ENCODE results near the gene RTP2.

DNA sequence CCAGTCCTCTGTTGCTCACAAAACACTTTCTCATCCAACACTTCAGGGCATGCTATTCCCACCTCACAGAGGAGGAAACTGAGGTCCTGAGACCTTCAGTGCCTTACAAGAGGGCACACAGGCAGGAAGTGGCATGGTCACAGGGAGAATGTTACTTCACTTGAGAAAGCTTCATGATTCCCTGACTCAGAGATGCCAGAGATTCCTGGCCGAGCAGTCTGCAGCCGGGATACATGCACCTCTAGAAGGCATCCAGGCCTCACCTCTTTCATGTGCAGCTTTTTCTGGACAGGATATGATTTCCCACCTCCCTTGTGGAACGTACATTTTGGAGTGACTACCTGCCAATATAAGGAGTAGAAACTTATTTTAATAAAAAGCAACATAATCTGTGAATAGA is 29.3 kb downstream of the RTP2 start:
- TF ChIP-seq, protein P1, sequence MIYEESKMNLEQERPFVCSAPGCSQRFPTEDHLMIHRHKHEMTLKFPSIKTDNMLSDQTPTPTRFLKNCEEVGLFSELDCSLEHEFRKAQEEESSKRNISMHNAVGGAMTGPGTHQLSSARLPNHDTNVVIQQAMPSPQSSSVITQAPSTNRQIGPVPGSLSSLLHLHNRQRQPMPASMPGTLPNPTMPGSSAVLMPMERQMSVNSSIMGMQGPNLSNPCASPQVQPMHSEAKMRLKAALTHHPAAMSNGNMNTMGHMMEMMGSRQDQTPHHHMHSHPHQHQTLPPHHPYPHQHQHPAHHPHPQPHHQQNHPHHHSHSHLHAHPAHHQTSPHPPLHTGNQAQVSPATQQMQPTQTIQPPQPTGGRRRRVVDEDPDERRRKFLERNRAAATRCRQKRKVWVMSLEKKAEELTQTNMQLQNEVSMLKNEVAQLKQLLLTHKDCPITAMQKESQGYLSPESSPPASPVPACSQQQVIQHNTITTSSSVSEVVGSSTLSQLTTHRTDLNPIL (CRISPR knock-in tag; IDR thresholded peaks at IDR 0.05; ENCODE audit: low read depth) = no peak
- TF ChIP-seq ZFP3 (CRISPR knock-in tag; IDR thresholded peaks at IDR 0.05) (no peak), ARNTL (CRISPR knock-in tag; IDR thresholded peaks at IDR 0.05; ENCODE audit: borderline replicate concordance, low read depth) (no peak), ZC3H10 (CRISPR knock-in tag; IDR thresholded peaks at IDR 0.05) (no peak), SNAI2 (CRISPR knock-in tag; IDR thresholded peaks at IDR 0.05) (no peak), ISL1 (CRISPR knock-in tag; IDR thresholded peaks at IDR 0.05) (no peak), TCF4 (CRISPR knock-in tag; IDR thresholded peaks at IDR 0.05; ENCODE audit: borderline replicate concordance) (no peak), ZFP30 (CRISPR knock-in tag; IDR thresholded peaks at IDR 0.05) (no peak)
- TF ChIP-seq, protein P2, sequence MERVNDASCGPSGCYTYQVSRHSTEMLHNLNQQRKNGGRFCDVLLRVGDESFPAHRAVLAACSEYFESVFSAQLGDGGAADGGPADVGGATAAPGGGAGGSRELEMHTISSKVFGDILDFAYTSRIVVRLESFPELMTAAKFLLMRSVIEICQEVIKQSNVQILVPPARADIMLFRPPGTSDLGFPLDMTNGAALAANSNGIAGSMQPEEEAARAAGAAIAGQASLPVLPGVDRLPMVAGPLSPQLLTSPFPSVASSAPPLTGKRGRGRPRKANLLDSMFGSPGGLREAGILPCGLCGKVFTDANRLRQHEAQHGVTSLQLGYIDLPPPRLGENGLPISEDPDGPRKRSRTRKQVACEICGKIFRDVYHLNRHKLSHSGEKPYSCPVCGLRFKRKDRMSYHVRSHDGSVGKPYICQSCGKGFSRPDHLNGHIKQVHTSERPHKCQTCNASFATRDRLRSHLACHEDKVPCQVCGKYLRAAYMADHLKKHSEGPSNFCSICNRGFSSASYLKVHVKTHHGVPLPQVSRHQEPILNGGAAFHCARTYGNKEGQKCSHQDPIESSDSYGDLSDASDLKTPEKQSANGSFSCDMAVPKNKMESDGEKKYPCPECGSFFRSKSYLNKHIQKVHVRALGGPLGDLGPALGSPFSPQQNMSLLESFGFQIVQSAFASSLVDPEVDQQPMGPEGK (CRISPR knock-in tag; IDR thresholded peaks at IDR 0.05; ENCODE audit: borderline replicate concordance) = no peak

Data from SK-N-SH treated with all-trans-retinoic acid at 6 μM for 48 hours (cell line).